Limb (tissue), 2 donors: Measurements from ENCODE around the gene C1GALT1.
"Not testable (repeated sequence)": the region's sequence is repeated elsewhere in the genome, so short reads cannot be mapped to it uniquely, and the experiment has no call there.

Experiments used
- DNase-seq, 2 donors: peaks; one replicate each; pipeline ENCODE4 v3.0.0-alpha.2; 2016; ENCODE audit errors: extremely low spot score in 2 of 2

C1GALT1 gene

DNA sequence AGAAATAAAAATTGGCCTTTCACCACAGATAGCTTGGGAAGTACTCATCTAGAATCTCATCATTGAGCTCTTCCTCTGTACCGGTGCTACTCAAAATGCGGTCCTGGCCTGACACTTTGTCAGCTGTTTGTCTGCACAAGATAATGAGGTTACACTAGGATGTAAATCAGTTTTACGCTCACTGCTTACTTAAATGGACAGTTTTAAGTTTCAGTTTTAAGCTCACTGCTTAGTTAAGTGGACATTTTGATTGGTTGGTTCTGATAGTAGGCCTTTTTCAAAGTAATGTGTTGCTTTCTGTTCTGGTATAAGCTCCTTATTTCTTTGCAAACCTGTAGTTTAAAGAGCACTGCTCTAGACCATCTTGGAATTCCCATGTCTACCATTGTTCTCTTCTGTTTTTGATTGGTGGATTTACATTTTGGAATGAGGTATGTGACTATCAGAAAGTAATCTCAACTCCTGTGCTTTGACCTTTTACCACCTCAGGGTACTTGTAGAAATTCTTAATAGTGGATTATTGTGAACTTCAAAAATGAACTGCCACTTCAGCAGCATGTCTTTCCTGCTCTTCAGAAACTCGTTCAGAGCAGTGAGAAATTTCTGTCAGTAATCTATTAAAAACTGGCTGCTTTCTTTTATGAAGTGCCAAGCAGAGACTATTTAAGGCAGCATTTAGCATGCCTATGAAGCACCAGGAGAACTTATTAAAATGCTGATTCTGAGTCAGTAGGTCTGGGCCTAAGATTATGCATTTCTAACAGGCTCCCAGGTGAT is 55.0 kb downstream of the C1GALT1 start:
- no peak for DNase-seq

GRCh38 chr7:7237978-7238267 is 55.6 kb downstream of the C1GALT1 start:
- no peak for DNase-seq

- DNase-seq: no peak
Observed at GRCh38 chr7:7239346-7239745, 57.0 kb downstream of the C1GALT1 start.

DNA sequence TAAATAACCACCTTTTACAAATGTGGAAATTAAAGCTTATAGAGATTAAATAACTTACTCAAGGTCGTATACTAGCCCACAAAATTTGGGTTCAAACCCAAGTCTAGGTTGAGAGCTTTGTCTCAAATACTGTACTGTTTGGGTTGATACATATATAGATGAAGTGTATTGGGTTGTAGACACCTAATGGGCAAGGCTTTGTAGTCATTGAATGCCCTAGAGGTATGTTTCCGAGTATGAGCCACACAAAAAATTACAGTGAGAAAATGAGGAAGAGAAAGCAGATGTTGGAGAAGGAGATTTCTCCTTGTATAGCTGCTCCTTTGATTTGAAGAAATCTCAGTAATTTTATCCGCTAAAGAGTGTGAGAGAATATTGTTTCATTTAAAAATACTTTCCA is 60.6 kb downstream of the C1GALT1 start:
- no peak for DNase-seq

DNA sequence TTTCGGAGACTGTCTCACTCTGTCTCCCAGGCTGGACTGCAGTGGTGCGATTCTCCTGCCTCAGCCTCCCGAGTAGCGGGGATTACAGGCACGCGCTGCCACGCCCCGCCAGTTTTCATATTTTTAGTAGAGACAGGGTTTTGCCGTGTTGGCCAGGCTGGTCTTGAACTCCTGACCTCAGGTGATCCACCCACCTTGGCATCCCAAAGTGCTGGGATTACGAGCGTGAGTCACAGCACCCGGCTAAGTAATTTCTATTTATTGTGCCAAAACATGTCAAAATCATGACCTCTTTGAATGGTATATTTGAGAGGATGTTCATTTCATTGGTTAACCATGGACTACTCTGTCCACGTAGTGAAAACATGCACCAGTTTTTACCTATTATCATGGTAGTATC is 62.9 kb downstream of the C1GALT1 start:
- not testable (repeated sequence) for DNase-seq

- DNase-seq: no peak
Observed at GRCh38 chr7:7246223-7246622, 63.9 kb downstream of the C1GALT1 start.

GRCh38 chr7:7247658-7248057 is 65.3 kb downstream of the C1GALT1 start:
- no peak for DNase-seq

DNA sequence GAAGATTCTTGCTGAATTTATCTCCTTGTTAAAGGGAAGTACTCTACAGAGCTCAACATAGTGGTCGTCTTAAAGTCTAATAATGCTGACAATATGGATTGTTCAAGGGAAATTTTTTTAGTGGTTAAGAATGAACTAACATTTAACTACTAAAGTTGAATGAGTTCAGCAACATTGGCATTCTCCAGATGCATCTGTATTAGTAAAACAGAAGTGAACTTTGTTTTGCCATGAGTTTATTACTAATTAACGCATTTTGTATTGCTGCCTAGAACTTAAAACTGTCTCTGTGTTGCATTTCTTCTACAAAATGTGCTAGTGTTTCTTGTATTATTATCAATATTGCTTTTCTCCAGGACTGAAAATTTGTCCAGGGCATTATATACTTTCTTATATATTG is 67.5 kb downstream of the C1GALT1 start:
- DNase-seq: no peak

DNA sequence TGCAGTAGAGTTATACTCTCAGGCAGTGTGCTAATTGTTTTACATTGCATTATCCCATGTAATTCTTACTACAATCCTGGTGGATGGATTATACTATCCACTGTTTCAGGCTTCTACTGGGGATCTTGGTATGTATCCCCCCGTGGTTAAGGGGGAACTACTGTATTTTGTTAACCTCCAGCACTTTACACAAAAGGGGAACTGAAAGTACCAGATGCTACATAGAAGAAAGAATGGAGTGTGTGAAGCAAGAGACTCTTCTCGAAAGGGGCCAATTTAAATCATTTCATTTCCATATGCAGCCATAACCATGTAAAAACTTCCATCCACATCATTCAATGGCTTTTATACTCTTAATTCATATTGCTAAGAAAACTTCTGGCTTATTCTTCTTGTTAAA is 69.4 kb downstream of the C1GALT1 start:
- DNase-seq: no peak

GRCh38 chr7:7254319-7254718 is 72.0 kb downstream of the C1GALT1 start:
- DNase-seq: no peak

DNA sequence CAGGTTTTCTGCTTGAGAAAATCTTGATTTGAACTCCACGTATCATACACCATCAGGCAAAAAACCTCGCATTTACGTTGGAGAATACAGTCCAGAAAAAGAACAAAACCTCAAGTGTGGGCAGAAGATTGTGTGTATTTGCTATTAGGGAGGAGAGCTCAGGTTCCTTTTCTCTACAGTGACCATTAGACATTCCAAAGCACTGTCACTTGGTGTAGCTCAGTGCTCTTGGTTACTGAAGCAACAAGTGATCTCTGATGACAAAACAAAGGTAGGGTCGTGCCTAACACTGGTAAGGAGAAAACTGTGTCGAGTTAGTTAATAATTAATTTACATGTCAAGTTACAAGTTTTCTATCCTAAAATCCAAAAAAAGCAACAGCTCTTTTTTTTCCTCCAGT is 72.6 kb downstream of the C1GALT1 start:
- no peak for DNase-seq

DNA sequence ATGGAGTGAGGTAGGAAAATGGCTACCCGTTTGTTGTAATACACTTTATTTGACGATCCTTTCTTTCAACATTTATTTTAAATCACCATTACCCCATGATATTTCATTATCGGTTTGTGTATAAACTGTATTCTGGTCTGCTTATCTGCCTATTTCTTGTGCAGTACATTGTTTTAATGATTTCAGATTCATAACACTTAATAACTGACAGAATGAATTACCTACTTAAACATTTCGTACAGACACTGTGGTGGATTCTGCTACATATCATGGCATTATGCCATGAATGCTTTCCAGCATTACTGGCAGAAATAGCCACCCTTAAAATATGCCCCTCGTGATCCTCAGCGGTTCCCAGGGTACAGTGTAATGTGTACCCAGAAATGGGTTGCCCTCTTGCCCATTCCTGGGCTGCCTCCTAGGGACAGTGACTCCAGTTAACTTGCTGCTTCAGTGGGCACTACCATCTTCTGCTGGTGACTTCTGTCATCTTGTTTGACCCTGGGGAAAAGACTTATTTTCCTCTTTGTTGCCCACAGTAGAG is 74.5 kb downstream of the C1GALT1 start:
- no peak for DNase-seq

- DNase-seq: no peak
Observed at GRCh38 chr7:7257899-7258692, 75.8 kb downstream of the C1GALT1 start.

- DNase-seq: no peak
Observed at GRCh38 chr7:7261863-7262262, 79.5 kb downstream of the C1GALT1 start.

DNA sequence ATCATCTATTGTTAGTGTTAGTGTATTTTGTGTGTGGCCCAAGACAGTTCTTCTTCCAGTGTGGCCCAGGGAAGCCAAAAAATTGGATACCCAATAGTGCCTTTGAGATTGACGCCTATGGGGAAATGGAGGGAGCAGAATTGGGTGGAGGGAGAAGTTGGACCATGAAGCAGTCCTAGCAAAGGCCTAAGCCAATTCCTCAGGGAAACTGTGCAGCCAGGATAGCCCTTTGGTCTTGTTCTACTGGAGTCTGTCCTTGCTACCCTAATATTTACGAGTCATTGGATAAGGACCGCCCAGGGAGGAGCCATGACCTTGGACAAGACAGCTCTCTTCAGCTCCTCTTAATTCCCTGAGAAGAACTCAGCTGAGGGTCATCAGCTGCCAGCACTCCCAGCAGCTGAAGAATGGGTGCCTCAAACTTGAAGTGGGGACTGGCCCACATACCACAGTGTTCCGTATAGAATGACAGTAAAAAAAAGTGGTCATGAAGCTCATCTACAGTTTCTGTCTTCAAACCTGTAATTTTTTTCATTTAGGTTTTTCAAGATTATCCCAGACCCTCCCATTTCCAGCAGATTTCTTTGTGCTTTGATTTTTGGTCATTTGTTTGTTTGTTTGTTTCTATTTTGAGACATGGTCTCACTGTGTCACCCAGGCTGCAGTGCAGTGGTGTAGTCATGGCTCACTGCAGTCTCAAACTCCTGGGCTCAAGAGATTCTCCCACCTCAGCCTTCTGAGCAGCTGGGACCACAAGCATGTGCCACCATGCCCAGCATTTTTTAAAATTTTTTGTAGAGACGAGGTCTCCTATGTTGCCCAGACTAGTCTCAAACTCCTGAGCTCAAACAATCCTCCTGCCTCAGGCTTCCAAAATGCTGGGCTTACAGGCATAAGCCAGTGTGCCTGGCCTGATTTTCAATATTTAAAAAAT is 81.2 kb downstream of the C1GALT1 start:
- no peak for DNase-seq

- DNase-seq: no peak
Observed at GRCh38 chr7:7264306-7265040, 82.1 kb downstream of the C1GALT1 start.

DNA sequence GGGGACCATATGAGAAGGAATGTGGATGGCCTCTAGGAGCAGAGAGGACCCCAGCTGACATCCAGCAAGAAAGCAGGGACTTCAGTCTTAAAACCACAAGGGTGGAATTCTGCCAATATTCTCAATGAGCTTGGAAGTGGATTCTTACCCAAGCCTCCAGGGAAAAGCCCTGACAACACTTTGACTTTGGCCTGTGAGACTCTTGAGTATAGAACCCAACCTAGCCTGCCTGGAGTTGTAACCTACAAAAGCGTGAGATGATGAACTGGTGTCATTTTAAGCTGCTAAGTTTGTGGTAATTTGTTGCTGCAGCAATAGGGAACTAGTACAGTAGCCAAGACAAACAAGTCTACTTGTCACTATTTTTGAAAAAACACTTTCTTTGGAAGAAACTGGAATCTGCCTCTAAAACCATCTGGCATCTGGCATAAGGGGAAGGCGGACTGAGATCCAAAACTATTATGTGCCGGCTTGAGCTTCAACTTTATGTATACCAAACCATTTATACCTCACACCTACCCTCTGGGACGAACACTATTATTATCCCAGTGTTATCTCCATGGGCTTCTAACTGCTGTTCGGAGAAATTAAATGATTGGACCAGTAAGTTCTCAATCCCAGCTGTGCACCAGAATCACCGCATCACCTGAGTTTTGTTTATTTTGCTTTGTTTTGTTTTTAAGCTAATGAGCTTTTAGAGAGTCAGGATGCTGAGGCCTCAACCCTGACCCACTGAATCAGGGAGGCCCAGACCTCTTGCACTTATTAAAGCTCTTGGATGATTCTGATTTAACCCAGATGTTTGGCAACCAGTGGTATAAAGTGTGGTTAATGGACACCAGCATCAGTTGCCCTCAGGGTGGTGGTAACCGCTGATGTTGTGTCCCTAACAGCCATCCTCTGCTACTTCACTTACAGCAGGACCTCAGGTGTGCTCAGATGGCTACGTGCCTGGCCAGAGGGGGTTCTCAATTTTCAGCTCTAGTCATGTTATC is 83.0 kb downstream of the C1GALT1 start:
- no peak for DNase-seq

- DNase-seq: no peak
Observed at GRCh38 chr7:7266257-7266881, 84.0 kb downstream of the C1GALT1 start.

DNA sequence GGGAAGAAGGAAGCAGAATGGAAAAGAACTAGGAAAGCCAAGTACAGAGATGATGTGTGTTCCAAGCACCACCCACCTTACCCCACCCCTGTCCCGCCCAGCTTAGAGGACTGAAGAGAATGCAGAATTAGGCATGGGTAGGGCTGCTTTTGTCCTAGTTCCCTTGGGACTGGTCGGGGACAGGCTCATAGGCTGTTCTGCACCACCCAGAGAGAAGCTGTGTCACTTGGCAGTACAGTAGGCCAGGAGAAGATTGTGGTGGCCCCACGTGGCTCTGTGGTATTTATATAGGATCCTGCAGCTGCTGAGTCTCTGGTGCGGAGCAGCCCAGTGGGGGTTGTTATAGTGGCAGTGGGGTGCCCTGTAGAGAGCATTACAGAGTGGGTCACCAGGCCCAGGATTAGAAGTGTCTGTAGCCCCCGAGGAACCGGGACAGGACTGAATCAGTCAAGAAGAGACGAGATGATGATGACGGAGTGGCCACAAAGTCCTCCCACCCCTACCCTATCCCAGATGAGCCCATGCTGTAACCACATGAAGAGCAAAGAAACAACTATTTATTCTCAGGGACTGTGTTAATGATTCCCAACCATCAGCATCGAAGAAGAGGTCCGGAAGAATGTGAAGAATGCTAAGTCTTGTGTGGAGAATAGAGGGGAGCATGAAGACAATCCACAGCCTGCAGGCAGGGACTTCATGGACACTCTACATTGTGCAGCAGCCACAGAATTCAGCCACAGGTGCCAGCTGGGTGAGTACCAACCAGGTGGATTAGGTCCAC is 88.9 kb downstream of the C1GALT1 start:
- no peak for DNase-seq
